ENCODE results near the gene DPH6.
A peak's percentile ranks its signal among the peaks of the same experiment; 100 is the strongest.

DPH6 gene

GRCh38 chr15:35522061-35522460 lies 23.9 kb downstream of the DPH6 start:
- no peak overlapping the region for H3K27ac ChIP-seq
- TF ChIP-seq CTCF (conservative IDR thresholded peaks at IDR 0.05) (no peak), ZFX (IDR thresholded peaks at IDR 0.05) (no peak)

DNA sequence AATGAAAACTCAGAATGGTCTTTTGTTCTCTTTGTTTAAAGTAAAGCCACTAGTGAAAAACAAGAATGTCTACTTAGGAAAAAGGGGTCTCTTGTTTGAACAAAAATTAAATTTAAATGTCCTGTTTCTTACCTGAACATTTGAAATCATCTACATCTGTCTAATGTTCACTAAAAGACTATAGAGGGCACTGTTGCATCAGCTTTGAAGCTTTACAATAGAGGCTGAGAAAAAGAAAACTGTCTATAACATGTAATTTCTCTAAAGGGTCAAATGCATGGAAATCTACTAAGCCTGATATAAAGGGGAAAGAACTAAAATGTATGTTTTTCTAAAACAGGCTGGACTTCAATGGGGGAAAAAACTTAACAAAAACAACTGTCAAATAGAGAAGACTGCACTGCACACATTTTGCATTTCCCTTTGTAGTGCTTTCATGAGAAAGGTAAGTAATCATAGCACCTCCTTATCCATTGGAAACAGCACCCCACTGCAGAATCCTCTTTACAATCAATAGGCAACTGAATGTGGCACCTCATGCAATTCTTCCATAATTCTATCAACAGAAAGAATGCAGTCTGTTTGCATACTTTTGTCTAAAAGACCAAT lies 26.3 kb downstream of the DPH6 start:
- H3K27ac ChIP-seq = no peak overlapping the region
- TF ChIP-seq CTCF (conservative IDR thresholded peaks at IDR 0.05) (peak; percentile 75), ZFX (IDR thresholded peaks at IDR 0.05) (no peak)

DNA sequence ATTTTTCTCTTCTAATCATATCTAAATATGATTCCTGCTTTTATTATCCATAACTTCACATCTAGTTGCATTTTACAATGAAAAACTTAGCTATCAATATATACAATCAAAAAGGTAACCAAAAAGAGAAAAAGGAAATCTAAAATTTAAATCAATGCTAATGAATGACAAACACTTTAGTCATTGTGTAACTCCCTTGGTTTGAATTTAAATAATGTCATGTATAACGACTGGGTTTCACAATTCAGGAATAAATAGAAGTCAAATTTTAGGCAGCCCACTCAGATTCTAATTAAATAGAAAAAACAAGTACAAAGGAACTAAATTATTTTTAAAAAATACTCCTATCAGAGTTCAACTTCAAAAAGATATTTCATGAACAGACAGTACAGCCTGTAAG lies 26.9 kb downstream of the DPH6 start:
- H3K27ac ChIP-seq = no peak overlapping the region

GRCh38 chr15:35514759-35515158 lies 31.2 kb downstream of the DPH6 start:
- no peak overlapping the region for H3K27ac ChIP-seq
- TF ChIP-seq CTCF (conservative IDR thresholded peaks at IDR 0.05) = no peak
- no peak for TF ChIP-seq ZFX (IDR thresholded peaks at IDR 0.05)

More for the DNA sequence above, 26.9 kb downstream of the DPH6 start:
- TF ChIP-seq ZFX (IDR thresholded peaks at IDR 0.05) (no peak), CTCF (conservative IDR thresholded peaks at IDR 0.05) (no peak)

- no peak overlapping the region for H3K27ac ChIP-seq
- TF ChIP-seq ZFX (IDR thresholded peaks at IDR 0.05) = no peak
Measured at GRCh38 chr15:35507932-35508638, 37.9 kb downstream of the DPH6 start.

DNA sequence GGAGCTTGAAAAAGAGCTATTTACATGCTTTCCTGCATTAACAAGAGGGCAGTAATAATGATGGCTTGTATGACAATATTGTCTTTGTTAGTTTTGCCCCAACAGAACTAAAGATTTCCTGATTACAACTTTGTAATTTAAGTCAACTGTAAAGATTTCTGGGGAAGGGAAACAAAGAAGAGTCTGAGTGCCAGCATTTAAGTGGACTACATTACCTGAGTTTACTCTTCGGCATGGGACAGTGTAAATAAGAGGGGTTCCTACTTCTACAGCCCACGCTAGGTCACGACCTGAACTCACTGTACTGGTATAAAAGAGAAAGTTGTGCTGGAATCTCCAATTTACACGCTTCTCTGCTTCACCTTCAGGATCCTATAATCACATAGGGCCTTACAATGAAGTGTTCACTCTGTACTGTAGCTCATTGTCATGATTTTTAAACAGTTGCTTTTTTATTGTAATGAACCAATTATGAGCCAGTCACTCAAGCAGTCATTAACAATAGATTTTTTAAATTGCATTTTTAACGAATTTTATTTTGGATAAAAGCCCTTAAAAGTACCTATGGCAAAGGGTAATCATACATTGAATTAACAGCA lies 39.6 kb downstream of the DPH6 start:
- no peak overlapping the region for H3K27ac ChIP-seq
- TF ChIP-seq CTCF (conservative IDR thresholded peaks at IDR 0.05) (no peak), ZFX (IDR thresholded peaks at IDR 0.05) (no peak)

- TF ChIP-seq ZFX (IDR thresholded peaks at IDR 0.05) (no peak), CTCF (conservative IDR thresholded peaks at IDR 0.05) (no peak)
Measured at GRCh38 chr15:35505809-35506208, 40.2 kb downstream of the DPH6 start.

More at GRCh38 chr15:35505809-35506208, 40.2 kb downstream of the DPH6 start:
- H3K27ac ChIP-seq = no peak overlapping the region
